ENCODE data around the gene M1AP. TPM values are rescaled to one million over a fixed set of nuclear protein-coding genes. Genes with fewer than 3 reads are reported as not detected.

The M1AP gene
- total and polyA plus RNA-seq, 9 of the 15 experiments (the other 6 are each of a cell fraction or from before 2014, with no cell fraction given) = 0.06 to 0.33 (median 0.11) TPM; not detected in 4

DNA sequence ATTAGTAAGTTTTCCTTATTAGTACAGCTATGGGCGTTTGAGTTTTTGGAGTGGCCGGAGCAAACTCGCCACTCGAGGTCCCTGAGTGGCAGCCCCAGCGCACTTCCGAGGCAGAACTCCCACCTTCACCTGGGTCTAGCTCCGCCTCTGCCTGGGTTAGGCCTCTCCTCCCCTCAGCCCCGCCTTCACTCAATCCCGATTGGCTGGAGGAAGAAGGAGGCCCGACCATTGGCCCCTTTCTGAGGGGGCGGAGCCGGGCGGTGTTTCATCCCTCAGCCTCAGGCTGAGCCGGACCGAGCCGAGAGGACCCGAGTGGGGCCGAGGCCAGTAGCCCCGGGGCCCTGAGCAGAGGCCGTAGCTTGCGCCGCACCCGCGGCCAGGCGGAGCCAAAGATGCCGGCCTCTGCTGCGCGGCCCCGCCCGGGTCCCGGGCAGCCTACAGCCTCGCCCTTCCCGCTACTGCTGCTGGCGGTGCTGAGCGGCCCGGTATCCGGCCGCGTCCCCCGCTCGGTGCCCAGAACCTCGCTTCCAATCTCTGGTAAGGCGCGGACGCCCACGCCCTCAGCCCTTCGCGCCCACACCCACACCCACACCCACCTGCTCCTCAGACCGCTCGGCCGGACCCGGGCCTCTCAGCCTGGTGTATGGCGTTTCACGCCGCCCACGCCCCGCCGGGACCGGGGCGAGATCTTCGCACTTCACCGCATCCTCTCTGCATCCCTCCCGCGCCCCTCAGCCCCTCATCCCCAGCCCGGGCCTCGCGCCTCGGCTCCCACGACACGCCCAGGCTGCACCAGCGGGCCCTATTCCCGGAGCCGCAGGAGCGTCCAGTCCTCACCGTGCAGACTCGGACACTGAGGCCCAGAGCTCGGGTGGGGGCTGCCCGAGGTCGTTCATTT, 6.1 kb upstream of the M1AP start, which contains the start of gene SEMA4F (continued):
- TF ChIP-seq TEAD4 (IDR thresholded peaks at IDR 0.05; ENCODE audit: low read length) (peak; percentile 42; the same call in 1 of the 2 replicates), TEAD4 (CRISPR knock-in tag; IDR thresholded peaks at IDR 0.05; ENCODE audit: borderline replicate concordance) (no peak), SIRT6 (IDR thresholded peaks at IDR 0.05; ENCODE audit: low read depth, low read length) (no peak), XRCC4 (IDR thresholded peaks at IDR 0.05; ENCODE audit: extremely low read depth, insufficient read depth, insufficient read length) (no peak), GATAD2A (IDR thresholded peaks at IDR 0.05) (0 out of 2 replicates have a peak, but pooled peaks have one; percentile 26), ZFP1 (CRISPR knock-in tag; IDR thresholded peaks at IDR 0.05) (no peak), RBM25 (IDR thresholded peaks at IDR 0.05; ENCODE audit: low read depth, low read length, severe bottlenecking) (peak; percentile 44), ZNF24 (IDR thresholded peaks at IDR 0.05) (no peak), PTRF (tag; IDR thresholded peaks at IDR 0.05) (no peak), ZNF282 (CRISPR knock-in tag; IDR thresholded peaks at IDR 0.05) (no peak), ZNF696 (CRISPR knock-in tag; conservative IDR thresholded peaks at IDR 0.05) (no peak), ZBTB1 (CRISPR knock-in tag; IDR thresholded peaks at IDR 0.05; ENCODE audit: borderline replicate concordance, low read depth) (no peak), ZNF707 (CRISPR knock-in tag; conservative IDR thresholded peaks at IDR 0.05) (no peak), DIDO1 (tag; IDR thresholded peaks at IDR 0.05; ENCODE audit: low read depth) (no peak), ZBTB17 (CRISPR knock-in tag; IDR thresholded peaks at IDR 0.05) (no peak)
- TF ChIP-seq, protein P1, sequence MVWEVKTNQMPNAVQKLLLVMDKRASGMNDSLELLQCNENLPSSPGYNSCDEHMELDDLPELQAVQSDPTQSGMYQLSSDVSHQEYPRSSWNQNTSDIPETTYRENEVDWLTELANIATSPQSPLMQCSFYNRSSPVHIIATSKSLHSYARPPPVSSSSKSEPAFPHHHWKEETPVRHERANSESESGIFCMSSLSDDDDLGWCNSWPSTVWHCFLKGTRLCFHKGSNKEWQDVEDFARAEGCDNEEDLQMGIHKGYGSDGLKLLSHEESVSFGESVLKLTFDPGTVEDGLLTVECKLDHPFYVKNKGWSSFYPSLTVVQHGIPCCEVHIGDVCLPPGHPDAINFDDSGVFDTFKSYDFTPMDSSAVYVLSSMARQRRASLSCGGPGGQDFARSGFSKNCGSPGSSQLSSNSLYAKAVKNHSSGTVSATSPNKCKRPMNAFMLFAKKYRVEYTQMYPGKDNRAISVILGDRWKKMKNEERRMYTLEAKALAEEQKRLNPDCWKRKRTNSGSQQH (CRISPR knock-in tag; IDR thresholded peaks at IDR 0.05) = no peak
- TF ChIP-seq, protein P2, sequence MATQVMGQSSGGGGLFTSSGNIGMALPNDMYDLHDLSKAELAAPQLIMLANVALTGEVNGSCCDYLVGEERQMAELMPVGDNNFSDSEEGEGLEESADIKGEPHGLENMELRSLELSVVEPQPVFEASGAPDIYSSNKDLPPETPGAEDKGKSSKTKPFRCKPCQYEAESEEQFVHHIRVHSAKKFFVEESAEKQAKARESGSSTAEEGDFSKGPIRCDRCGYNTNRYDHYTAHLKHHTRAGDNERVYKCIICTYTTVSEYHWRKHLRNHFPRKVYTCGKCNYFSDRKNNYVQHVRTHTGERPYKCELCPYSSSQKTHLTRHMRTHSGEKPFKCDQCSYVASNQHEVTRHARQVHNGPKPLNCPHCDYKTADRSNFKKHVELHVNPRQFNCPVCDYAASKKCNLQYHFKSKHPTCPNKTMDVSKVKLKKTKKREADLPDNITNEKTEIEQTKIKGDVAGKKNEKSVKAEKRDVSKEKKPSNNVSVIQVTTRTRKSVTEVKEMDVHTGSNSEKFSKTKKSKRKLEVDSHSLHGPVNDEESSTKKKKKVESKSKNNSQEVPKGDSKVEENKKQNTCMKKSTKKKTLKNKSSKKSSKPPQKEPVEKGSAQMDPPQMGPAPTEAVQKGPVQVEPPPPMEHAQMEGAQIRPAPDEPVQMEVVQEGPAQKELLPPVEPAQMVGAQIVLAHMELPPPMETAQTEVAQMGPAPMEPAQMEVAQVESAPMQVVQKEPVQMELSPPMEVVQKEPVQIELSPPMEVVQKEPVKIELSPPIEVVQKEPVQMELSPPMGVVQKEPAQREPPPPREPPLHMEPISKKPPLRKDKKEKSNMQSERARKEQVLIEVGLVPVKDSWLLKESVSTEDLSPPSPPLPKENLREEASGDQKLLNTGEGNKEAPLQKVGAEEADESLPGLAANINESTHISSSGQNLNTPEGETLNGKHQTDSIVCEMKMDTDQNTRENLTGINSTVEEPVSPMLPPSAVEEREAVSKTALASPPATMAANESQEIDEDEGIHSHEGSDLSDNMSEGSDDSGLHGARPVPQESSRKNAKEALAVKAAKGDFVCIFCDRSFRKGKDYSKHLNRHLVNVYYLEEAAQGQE (IDR thresholded peaks at IDR 0.05; ENCODE audit: borderline replicate concordance) = no peak
- TF ChIP-seq, protein P2 (CRISPR knock-in tag; IDR thresholded peaks at IDR 0.05; ENCODE audit: low read depth) = no peak
